HG02678 (cell line): Measurements from ENCODE around the gene POU2AF3.

Experiments used
- ATAC-seq: cut with Tn5 transposase; IDR thresholded peaks from one replicate; pipeline ENCODE4 v1.9.1; 2021; ENCODE audit warnings: mild to moderate bottlenecking, moderate library complexity; ENCODE audit not compliant: unreplicated experiment

Gene POU2AF3

DNA sequence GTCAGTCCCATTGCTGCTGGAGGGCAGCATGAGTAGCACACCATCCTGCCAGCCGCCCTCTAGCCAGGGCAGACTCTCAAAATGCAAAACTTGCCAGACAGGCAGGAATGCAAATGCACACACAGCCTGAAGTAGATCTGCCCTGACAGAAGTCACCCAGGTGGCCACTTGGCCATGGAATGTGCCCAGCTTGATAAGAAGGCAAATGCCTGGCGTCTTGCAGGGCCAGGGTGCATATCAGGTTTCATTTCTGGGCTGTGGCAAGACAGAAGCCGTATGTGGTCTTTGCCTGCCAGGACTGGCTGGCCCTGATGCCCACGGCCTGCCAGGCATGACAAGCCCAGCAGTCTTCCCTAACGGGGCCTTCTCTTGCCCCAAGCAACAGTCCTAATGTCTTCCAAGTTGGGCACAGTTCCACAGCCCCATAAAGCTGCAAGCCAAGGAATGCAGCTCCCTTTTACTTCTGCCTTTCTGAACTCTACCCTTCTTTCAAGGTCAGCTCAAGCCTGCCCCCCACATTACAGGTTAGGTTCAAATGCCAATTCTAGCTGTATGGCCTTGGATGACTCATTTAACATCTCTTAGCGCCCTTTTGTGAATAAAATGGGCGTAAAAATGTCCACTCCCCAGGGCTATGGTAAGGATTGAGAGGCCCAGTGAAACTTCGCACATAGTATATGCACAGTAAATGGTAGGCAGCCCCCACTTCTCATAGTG, 29.7 kb downstream of the POU2AF3 start:
- ATAC-seq = no peak

DNA sequence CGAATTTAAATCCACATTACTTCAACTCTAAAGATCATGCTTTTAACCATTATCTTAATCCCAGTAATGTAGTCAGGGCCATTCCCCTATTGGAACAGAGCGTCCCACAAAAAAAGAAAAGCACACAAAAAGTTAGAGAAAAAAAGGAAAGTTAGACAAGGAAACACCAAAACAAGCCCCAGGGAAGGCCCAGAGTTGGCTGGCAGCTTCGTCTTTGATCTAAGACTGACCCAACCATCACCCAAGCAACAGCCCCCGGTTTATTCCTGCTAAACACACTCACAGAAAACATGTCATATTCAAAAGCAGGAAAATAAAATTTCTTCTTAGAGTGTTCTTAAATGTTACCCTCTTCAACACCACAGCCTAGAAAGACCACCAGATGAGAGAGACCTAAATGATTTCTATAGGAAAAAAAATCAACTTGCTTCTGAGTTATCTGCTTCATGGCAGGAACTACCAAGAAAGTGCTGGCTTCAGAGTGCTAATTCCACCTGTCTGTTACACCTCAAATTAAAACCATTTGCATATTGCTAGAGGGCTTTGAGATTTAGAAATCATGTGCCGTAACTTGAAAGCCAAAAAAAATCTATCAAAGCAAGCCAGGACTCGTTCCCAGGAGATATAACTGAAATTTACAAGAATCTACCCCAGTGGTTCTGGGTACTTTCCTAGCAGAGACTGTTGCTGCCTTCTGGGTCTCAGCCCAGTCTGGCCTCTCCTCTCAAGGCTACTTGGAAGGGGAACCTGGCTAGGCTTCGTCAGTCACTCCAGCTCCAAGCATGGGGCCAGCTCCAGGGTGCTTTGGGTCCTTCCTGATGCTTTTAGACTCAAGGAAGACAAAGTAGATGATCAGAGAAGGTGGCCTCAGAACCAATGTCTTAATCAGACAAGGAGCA, 31.2 kb downstream of the POU2AF3 start:
- ATAC-seq = no peak

DNA sequence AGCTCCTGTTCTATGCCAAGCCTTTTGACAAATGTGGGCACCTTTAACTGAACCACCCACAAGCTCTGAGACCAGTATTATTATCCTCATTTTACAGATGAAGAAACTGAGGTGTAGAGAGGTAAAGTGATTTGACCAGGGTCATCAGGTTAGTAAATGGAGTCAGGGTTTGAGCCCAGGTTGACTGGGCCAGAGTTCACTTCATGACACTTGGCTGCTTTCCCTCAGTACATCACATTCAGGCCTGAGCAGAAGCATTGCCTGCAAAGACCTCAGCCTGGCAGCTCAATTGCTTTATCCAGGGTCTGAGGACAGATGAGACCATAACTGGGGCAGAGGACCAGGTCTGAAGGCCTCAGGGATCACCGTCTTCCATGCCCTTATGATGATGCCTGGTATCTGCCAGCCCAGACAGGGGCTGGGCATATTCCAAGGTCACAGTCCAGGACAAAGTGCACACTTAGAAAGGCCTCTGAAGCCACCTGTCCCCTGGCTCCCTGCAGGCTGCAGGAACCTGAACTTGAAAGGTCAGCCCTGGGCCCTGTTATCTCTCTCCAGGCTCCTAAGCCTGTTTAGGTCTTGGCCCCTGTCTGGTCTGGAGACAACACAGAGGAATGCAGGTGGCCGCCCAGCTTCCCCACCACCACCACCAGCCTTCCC, 32.0 kb downstream of the POU2AF3 start:
- ATAC-seq = no peak

DNA sequence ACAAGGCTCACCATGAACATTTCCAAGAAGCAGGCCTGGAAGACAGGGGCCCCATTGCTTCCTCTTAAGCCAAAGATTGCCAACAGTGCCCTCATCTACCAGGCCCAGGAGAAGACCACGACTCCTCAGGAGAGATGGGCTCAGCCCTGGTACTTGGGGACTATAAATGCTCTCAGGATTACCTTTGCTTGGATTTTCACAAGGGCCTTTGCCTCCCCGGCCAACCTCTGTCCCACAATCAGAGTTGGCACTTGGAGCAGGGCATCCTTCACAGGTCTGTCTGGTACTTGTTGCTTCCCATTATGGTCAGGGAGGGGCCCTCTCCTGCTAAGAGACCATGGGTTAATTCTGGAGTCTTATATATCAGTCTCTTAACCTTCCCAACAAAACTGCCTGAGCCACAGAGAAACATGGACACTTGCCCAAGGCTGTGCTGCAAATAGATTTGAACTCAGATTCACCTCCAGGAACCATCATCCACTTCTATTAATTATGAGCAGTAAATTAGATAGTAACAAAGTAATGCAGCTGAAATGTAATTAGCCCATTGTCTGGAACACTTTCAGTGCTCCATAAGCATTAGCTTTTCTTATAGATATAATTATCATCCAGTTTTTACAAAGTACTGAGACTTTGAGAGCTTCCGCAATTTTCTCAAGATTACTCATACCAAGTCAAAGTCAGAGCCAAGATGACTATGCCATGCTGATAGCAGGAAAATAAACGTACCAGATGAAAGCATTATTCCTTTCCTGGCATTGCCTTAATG, 33.5 kb downstream of the POU2AF3 start:
- no peak for ATAC-seq

DNA sequence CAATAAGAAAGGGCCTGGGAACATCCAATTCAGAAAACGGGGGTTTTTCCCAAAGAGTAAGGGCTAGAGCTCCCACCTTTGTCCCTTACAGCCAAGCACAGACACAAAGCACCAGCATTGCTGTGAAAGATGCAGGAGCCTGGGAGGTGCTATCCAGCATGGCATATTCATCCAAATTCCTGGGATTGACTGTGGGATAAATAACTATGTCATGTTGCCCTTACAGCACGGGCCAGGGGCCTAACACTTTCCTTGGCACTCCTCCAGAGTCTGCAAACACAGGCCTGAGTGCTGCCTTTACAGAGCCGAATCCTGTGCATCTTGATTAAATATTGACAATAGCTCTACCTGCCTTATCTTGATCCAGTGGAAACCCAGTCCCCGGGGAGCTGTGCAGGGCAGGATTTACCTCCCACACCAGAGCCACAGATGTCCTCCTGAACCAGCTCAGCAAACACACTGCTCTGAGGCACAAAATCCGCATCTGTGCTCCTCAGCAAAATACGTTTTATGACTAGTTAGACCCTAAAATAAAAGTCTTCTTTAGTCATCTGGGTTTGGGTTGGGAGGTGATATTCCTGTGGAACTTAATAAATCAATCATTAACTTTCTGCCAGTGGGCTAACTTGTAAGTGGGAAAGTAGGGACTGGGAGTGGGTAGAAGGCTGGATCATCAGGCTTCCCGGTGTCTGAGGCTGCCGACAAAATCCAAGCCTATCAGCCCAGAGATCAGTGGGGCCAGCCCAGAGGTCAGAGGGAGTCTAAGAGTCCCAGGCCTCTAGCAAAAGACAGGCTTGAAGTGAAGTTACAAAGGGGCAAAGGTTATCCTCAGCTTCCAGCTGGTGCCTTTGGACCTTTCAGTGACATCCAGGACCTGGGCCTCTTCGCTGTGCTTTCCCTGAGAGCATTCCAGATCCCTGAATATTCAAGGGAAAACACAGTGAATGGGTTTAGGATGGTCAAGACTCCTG, 36.5 kb downstream of the POU2AF3 start:
- ATAC-seq = no peak

DNA sequence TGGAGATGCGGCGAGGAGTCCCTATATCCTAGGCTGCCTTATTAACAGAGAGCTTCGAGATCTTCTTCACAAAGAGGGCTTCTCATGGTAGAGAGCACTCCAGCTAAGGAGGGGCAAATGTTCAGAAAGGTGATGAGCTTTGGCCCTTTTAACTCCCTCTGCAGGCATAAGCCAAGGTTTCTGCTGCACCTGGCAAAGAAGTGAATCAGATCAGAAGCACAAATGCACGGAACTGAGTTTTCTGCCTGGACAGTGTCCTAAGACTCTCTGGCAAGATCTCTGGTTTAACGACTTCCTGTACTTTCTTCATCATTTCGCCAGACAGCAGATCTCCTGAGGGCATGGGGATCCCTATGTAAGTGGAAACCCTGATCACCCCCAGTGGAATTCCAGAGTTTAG, 37.2 kb downstream of the POU2AF3 start:
- ATAC-seq = no peak

DNA sequence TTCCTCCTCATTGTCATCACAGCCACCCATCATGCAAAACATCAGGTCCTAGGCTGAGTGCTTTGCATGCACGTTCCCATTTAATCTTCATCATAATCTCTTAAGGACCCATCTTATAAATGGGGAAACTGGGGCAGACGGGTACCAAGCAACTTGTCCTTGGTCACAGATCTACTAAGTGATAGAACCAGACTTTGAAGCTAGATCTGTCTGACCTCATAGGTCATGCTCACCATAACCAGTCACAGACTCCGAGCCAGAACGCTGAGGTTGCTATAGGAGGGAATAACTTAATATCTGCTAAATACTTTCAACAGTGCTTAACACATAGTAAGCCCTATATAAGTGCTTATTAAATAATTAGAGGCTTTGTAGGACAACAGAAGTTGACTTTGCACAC, 37.7 kb downstream of the POU2AF3 start:
- no peak for ATAC-seq

DNA sequence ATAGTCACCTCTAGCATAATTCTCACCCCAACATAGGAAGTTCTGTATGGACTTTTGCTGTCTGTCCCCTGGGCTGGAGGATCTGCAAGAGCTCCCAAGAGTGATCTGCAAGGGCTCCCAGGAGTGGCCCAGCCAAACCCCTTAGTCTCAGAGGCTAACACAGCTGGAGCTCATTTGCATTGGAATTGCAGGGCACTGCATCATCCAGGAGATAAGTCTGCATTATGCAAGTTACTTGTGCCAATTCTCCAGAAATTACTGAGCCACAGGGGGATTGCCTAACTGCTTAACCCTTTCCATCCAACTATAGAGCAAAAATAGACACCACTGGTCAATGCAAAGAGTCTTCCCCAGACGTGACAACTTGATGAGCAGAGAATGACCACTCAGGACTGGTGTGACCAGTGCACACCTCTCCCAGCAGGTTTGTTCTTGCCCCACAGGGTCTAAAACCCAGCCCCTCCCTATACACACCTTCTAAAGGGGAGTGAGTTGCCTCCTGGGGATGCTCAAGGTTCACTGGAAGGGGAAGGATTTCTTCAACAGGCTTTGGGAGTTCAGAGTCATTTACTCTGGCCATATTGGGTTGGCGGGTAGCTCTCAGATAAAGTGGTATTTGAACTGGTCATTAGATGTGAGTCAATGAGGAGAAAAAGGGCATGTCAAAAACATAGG, 38.4 kb downstream of the POU2AF3 start:
- ATAC-seq = no peak

DNA sequence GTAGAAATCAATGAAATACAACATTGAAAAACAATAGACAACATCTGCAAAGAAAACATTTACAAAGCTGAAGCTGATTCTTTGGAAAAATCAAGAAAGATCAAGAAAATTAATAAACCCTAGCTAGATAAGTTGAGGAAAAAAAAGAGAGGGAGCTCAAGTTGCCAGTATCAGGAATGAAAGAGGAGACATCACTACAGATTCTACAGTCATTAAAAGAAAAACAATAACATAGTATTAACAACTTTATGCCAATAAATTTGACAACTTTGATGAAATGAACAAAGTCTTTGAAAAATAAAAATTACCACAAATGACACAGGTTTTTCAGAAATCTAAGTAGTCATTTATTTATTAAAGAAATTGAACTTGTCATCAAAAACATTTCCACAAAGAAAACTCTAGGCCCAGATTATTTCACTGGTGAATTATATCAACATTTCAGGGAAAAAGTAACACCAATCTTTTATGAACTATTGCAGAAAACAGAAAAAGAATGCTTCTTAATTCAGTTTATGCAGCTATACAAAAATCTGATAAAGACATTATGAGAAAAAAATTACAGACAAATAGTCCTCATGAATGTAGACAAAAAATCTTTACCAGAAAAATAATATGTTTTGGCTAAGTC, 41.5 kb downstream of the POU2AF3 start:
- ATAC-seq = no peak

DNA sequence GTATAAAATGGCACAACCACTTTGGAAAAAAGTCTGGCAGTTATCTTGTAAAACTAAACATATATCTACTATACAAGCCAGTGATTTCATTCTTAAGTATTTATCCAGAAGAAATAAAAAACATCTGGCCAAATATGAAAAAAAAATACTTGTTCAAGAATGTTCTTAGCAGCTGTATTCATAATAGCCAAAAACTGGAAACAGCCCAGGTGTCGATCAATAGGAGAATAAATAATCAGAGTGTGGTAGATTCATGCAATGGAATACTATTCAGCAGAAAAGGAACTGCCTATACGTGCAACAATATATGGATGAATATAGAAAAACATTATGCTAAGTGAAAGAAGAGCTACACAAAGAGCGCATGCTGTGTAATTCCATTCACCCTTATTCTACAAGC, 44.0 kb downstream of the POU2AF3 start:
- no peak for ATAC-seq

DNA sequence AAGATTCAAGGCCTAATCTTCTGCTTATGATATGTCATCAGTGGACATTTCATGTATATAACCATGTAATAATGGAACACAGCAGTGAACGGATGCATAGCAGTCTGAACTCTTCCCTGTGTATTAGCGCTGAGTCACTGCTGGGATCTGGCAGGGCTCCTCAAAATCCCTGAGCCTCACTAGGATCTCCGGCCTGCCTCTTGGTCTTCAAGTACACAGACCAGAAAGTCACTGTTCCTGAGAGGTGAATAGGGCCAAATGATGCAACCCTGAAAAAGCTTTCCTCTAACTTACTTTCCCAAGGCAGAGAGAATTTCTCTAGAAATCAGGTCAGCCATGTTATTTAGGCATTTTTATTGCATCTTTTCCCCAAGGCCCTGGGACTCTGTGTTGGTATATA, 45.7 kb downstream of the POU2AF3 start:
- ATAC-seq = no peak

DNA sequence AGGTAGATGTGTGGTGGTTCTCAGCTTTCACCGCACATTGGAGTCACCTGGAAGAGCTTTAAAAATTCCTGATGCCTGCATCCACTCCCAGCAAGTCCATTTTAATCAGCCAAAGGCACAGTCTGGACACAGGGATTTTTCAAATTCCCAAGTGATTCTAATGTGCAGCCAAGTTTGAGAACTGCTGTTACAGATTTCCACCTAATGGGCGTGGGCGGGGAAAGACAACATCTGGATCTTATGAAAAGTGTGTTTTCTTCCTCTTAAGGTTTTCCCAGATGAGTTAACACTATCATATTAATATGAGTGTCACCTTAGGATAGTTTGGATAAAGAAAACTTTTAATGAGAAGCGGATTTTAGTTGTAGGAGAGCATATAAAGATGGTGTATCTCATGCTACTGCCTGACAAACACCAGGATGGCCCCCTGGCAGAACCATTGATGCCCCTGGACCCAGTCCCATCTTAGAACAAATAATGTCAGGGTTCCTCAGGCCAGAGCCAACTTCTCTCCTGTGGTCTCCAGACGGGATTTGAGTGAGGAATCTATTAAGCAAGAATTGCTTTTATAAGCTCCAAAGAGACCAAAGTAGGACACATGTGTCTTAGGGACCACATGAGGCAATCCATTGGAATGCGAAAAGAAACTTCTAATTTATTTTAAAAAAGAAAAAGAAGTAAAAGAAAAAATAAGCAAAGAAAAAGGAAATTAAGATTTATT, 48.8 kb downstream of the POU2AF3 start:
- no peak for ATAC-seq

DNA sequence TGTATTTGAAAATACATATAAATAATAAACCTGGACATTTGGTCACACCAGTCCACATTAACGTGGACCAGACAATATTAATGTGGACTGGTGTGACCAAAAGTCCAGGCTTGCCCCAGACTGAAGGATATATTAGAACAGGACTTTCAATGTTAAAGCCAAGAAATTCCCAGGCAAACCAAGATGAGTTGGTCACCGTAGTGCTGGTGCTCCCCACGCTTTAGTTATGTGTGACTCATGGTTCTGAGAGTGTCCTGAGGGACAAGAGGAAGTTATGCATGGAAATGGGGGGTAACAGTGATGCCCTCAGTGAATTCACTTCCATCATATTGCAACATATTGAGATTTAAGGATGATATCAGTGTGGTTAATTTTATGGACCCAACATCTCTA, 49.4 kb downstream of the POU2AF3 start:
- no peak for ATAC-seq

DNA sequence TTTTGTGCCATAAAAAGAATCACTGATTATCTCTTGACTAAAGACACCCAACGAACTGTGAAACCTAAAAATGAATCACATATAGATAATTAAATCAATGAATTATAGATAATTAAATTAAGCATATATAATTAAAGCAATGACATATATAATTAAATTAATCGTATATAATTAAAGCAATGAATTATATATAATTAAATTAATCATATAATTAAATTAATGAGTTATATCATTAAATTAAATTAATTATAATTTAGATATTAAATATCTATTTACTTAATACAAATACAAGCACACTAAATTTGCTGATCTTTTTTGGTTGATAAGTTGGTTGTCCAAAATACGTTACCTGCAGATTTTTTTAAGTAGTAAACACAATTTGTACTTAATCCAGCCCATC, 49.8 kb downstream of the POU2AF3 start:
- ATAC-seq = no peak

DNA sequence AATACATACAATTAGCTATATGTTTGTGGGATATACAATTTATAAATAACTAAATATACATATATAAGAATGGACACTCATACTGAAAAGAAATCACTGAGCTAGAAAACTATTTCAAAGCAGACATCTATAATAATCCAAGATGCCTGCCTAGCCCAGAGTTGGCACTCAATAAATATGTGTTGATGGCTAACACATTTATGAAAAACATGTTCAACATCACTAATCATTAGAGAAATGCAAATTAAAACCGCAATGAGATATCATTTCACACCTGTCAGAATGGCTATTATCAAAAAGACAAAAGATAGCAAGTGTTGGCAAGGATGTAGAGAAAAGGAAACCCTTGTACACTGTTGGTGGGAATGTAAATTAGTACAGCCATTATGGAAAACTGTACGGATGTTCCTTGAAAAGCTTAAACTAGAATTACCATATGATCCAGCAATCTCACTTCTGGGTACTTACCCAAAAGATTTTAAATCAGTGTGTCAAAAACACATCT, 50.9 kb downstream of the POU2AF3 start:
- no peak for ATAC-seq

DNA sequence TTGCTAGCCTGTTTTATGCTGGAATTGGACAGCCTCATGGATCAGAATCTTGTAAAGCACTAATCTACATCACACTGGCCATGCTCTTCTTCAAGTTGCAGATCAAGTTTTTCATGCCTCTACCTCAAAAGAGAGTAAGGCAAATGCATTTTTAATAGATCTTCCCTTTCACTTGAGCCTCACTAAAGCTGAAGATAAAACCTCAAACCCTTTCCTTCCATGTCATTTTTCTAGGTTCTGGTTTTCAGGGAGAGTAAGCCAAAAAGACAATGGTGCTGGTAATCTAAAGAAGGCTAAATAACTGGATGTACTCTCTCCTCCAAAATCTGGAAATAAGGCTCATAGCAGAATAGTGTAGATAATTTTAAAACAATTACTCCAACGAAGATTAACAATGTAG, 52.5 kb downstream of the POU2AF3 start:
- no peak for ATAC-seq

DNA sequence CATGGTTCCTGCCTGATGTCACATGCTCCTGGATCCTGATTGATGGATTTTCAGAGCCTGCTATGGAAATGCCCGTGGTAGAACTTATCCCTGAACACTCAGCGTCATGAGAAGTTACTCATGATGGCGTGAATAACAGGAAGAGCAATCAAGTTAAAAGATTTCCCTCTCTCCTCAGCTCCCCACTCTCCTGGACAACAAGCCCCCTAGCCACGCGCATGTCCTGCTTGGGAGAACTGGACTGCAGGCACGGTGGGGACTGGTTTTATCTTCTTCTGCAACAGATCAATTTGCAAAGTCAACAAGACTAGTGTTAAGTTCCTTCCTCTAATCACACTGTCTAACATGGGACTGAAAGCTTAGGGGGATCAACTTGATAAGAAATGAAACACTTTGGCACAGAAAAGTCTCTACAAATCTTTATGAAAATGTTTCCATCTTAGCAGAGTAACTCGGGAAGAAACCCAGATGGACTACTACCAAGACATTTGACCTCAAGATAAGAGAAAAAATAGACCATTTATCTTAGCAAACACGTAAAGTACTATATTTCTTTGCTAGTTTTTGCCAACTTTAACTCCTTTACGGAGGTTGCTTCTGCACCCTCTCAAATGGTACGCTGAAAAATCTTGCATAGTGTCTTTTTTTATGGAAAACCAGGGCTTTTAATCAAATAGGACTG, 53.2 kb downstream of the POU2AF3 start:
- no peak for ATAC-seq
